Measurements from ENCODE around the gene MTHFD2. TPM values are rescaled to one million over a fixed set of nuclear protein-coding genes. Genes with fewer than 3 reads are reported as not detected.

MTHFD2 gene
- total and polyA plus RNA-seq, 8 donors: 10.2 to 288 (median 26.8) TPM

- DNase-seq: no peak
- Histone ChIP-seq H3K27ac (no peak overlapping the region), H3K4me1 (peaks cover 0 to 4% (median 0%) of the 10 kb centered on the region in 3 donors), H3K9me3 (no peaks in the 10 kb centered on the region), H3K27me3 (no peaks in the 10 kb centered on the region), H3K4me3 (no peak overlapping the region), H3K36me3 (peaks cover 0 to 8% (median 0%) of the 10 kb centered on the region in 3 donors)
- TF ChIP-seq, protein P1, sequence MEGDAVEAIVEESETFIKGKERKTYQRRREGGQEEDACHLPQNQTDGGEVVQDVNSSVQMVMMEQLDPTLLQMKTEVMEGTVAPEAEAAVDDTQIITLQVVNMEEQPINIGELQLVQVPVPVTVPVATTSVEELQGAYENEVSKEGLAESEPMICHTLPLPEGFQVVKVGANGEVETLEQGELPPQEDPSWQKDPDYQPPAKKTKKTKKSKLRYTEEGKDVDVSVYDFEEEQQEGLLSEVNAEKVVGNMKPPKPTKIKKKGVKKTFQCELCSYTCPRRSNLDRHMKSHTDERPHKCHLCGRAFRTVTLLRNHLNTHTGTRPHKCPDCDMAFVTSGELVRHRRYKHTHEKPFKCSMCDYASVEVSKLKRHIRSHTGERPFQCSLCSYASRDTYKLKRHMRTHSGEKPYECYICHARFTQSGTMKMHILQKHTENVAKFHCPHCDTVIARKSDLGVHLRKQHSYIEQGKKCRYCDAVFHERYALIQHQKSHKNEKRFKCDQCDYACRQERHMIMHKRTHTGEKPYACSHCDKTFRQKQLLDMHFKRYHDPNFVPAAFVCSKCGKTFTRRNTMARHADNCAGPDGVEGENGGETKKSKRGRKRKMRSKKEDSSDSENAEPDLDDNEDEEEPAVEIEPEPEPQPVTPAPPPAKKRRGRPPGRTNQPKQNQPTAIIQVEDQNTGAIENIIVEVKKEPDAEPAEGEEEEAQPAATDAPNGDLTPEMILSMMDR (IDR thresholded peaks at IDR 0.05): no peak
- ATAC-seq: no peak
- intact Hi-C loops (cut with DNase I): no loop called here
- FAIRE-seq: no peak
- 92% methylated on average over 5 of the region's 5 CpGs for WGBS, 2 donors
These were observed 21.6 kb downstream of the MTHFD2 start for GRCh38 chr2:74219846-74220486.

DNA sequence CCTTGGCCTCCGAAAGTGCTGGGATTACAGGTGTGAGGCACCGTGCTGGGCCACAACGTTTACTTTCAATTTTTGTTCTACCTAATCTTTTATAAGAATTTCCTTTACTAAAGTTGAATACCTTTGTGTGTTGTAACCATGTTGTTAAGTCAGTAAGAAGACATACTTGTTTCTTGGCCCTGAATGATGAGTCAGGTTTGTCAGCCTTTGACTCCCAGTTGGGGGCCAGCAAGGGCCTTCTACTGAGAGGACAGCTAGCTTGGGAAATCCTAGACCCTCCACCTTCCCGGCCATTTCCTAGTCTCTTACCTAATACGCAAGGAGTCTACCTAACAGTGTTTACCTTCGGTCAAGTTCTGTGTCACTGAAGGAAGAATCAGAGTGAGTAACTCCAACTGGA lies 22.7 kb downstream of the MTHFD2 start:
- peaks cover 0 to 8% (median 2%) of the 10 kb centered on the region in 3 donors for H3K4me1 ChIP-seq
- no peaks in the 10 kb centered on the region for H3K27me3 ChIP-seq
- H3K9me3 ChIP-seq: no peaks in the 10 kb centered on the region
- FAIRE-seq (no peak), DNase-seq (no peak), ATAC-seq (no peak)
- H3K36me3 ChIP-seq: no peaks in the 10 kb centered on the region
- intact Hi-C loops (cut with DNase I): no loop called here
- H3K27ac ChIP-seq: no peak overlapping the region
- H3K4me3 ChIP-seq: no peak overlapping the region
- 95 to 97% methylated on average over 6 of the region's 6 CpGs for WGBS, 2 donors
- TF ChIP-seq, protein P1 (IDR thresholded peaks at IDR 0.05): no peak

- 96 to 97% methylated on average over 6 of the region's 6 CpGs for whole genome bisulfite sequencing, 2 donors
- intact Hi-C loops (cut with DNase I): no loop called here
- FAIRE-seq: no peak
These were observed 23.3 kb downstream of the MTHFD2 start for GRCh38 chr2:74221604-74222299.

DNA sequence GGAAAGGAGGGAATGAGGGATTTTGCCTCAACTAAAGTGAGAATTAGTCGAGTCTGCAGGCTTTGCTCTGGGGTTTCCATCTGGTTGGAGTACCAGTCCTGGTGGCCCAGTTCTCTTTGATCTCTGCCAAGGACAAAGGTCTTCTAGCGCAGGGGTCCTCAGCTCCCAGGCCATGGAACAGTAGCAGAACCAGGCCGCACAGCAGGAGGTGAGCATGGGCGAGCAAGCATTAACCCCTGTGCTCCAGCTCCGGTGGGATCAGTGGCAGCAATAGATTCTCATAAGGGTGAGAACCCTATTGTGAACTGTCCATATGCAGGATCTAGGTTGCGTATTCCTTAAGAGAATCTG lies 23.9 kb downstream of the MTHFD2 start:
- intact Hi-C loops (cut with DNase I): no loop called here
- DNase-seq (no peak), FAIRE-seq (no peak), ATAC-seq (no peak)
- 89 to 90% methylated on average over 6 of the region's 6 CpGs for WGBS, 2 donors
- Histone ChIP-seq H3K4me1 (peaks cover 0 to 11% (median 6%) of the 10 kb centered on the region in 3 donors), H3K27me3 (no peaks in the 10 kb centered on the region), H3K27ac (no peak overlapping the region), H3K36me3 (no peaks in the 10 kb centered on the region), H3K4me3 (no peak overlapping the region), H3K9me3 (no peaks in the 10 kb centered on the region)
- TF ChIP-seq, protein P1 (IDR thresholded peaks at IDR 0.05): no peak

More at GRCh38 chr2:74221604-74222299, 23.3 kb downstream of the MTHFD2 start:
- no peaks in the 10 kb centered on the region for H3K36me3 ChIP-seq
- no peaks in the 10 kb centered on the region for H3K9me3 ChIP-seq
- TF ChIP-seq, protein P1 (IDR thresholded peaks at IDR 0.05): no peak
- H3K27me3 ChIP-seq: no peaks in the 10 kb centered on the region
- H3K4me1 ChIP-seq: peaks cover 0 to 11% (median 6%) of the 10 kb centered on the region in 3 donors
- H3K27ac ChIP-seq: no peak overlapping the region
- DNase-seq: no peak
- no peak overlapping the region for H3K4me3 ChIP-seq
- no peak for ATAC-seq
